Neural progenitor cell (in vitro differentiated cells): ENCODE data around the gene UBAC1.

Experiments
- EZH2 ChIP-seq: fragments of 200-600 bp; sonication (generic); IDR thresholded peaks from 2 replicates; pipeline ENCODE4 v1.6.1; 2017; ENCODE audit warnings: antibody characterized with exemption, mild to moderate bottlenecking, moderate library complexity
- TF ChIP-seq, protein P1 (sequence below): fragments of 200-600 bp; sonication (generic); IDR thresholded peaks from 2 replicates; pipeline ENCODE4 v1.5.1; 2017; ENCODE audit warnings: antibody characterized with exemption, mild to moderate bottlenecking

DNA sequence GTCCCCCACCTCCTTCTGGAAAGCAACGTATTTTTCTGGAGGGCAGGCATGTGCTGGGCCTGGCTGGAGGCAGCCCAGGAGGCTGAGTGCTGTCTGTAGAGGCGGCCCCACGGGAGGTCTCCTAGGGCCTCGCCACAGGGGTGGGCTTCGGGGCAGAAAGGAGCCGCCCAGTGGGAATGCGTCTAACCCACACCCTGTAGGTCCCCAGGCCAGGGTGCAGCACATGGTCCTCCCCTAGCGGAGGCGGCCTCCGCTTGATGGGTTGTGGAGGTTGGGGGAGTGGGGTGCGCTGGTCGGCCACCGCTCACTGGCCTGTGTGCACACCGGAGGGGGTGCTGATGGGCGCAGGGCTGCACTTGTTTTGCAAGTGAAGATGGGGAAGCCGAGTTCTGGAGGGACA lies 48.3 kb upstream of the UBAC1 start:
- TF ChIP-seq, protein P1, sequence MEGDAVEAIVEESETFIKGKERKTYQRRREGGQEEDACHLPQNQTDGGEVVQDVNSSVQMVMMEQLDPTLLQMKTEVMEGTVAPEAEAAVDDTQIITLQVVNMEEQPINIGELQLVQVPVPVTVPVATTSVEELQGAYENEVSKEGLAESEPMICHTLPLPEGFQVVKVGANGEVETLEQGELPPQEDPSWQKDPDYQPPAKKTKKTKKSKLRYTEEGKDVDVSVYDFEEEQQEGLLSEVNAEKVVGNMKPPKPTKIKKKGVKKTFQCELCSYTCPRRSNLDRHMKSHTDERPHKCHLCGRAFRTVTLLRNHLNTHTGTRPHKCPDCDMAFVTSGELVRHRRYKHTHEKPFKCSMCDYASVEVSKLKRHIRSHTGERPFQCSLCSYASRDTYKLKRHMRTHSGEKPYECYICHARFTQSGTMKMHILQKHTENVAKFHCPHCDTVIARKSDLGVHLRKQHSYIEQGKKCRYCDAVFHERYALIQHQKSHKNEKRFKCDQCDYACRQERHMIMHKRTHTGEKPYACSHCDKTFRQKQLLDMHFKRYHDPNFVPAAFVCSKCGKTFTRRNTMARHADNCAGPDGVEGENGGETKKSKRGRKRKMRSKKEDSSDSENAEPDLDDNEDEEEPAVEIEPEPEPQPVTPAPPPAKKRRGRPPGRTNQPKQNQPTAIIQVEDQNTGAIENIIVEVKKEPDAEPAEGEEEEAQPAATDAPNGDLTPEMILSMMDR: no peak
- TF ChIP-seq EZH2: no peak
